ENCODE results near the gene MBD1.

Gene MBD1

DNA sequence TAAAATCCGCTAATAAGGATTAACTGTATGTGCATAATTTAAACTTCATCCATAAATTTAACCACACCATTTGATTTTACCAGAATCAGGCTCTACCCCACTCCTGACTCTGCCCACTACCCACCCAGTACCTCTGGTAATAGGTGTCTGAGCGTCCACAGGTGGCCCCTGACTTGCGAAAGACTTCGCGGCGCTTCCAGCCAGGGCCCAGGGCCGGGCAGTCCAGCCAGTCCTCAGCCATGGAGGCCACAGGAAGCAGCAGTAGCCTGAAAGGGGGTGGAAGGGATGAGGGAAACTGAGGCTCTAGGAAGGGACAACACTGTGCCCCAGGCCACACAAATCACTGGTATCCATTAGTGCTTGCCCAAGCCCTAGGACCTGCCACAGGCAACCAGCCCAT, 1.6 kb downstream of the MBD1 start:
- Histone ChIP-seq H3K36me3 (replicated peaks) (peaks cover 35% of the 10 kb centered on the region), H3K4me3 (ENCODE audit: low read depth, low read length) (peak overlapping the region; percentile 98), H3K27ac (no peak overlapping the region), H3K27me3 (replicated peaks) (no peaks in the 10 kb centered on the region)
- DNase-seq = no peak
- TF ChIP-seq, protein P1, sequence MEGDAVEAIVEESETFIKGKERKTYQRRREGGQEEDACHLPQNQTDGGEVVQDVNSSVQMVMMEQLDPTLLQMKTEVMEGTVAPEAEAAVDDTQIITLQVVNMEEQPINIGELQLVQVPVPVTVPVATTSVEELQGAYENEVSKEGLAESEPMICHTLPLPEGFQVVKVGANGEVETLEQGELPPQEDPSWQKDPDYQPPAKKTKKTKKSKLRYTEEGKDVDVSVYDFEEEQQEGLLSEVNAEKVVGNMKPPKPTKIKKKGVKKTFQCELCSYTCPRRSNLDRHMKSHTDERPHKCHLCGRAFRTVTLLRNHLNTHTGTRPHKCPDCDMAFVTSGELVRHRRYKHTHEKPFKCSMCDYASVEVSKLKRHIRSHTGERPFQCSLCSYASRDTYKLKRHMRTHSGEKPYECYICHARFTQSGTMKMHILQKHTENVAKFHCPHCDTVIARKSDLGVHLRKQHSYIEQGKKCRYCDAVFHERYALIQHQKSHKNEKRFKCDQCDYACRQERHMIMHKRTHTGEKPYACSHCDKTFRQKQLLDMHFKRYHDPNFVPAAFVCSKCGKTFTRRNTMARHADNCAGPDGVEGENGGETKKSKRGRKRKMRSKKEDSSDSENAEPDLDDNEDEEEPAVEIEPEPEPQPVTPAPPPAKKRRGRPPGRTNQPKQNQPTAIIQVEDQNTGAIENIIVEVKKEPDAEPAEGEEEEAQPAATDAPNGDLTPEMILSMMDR (IDR thresholded peaks at IDR 0.05; ENCODE audit: low read depth, low read length, missing control alignments) = no peak
- in situ Hi-C loops (cut with HindIII; ENCODE audit: low pct_ligation_motif_present, low sequenced_read_pairs) = no loop called here

DNA sequence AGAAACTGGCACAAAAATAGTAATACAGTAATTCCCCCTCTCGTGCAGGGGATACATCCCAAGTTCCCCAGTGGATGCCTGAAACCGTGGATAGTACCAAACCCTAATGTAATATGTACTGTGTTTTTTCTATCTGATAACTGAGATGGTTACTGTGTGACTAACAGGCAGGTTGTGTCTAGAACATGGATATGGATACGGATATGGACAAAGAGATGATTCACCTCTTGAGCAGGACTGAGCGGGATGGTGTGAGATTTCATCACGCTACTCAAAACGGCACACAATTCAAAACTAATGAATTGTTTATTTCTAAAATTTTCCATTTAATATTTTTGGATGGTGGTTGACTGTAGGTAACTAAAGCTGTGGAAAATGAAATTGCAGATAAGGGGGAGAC, 3.4 kb downstream of the MBD1 start:
- Histone ChIP-seq H3K36me3 (replicated peaks) (peaks cover 49% of the 10 kb centered on the region), H3K27me3 (replicated peaks) (no peaks in the 10 kb centered on the region), H3K4me3 (ENCODE audit: low read depth, low read length) (no peak overlapping the region), H3K27ac (peak overlapping the region; percentile 76)
- DNase-seq = peak; percentile 78
- TF ChIP-seq, protein P1 (IDR thresholded peaks at IDR 0.05; ENCODE audit: low read depth, low read length, missing control alignments) = no peak
- in situ Hi-C loops (cut with HindIII; ENCODE audit: low pct_ligation_motif_present, low sequenced_read_pairs) = no loop called here

DNA sequence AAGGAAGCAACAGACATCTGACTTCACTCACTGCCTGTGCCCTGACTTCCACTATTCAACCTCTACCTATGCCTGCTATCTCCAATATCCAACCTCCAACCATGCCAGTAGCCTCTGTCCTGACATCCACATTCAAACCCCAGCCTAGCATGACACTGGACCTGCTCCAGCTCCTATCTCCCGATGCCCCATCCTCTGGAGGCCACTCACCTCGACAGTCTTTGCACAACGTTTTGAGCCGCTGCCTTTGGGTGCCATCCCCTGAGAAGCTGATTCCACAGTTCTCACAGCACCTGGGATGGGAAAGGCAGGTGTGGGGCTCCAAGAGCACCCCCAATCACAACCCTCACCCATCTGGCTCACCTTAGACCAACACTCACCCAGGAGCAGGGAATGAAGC, 4.9 kb downstream of the MBD1 start:
- TF ChIP-seq, protein P1 (IDR thresholded peaks at IDR 0.05; ENCODE audit: low read depth, low read length, missing control alignments) = no peak
- H3K27me3 ChIP-seq (replicated peaks) = no peaks in the 10 kb centered on the region
- no peak overlapping the region for H3K4me3 ChIP-seq (ENCODE audit: low read depth, low read length)
- H3K36me3 ChIP-seq (replicated peaks) = peaks cover 63% of the 10 kb centered on the region
- no peak overlapping the region for H3K27ac ChIP-seq
- DNase-seq = no peak
- in situ Hi-C loops (cut with HindIII; ENCODE audit: low pct_ligation_motif_present, low sequenced_read_pairs) = no loop called here

DNA sequence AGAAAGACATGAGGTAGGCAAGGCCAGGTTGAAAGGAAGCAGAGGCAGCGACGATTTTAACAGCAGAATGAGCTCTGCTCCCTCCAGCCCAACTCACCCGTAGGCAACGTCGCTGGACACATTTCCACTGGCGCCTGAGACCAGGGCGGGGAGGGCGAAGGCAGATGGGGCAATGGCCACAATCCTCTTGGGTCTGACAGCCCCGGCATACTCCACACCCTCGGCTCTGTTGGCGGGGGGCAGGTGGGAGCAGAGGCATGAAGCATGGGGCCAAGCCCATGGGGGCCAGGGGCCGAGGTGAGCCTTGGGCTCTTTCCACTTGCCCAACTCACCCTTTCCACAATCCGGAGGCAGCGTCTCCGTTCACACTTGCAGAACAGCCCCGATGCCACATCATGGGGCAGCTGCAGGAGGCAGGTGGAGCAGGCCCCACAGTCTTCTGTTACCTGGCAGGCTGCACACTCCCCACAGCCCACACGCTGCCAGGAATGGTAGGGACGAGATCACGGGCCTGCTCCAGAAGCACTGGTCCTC, 5.8 kb downstream of the MBD1 start:
- TF ChIP-seq, protein P1 (IDR thresholded peaks at IDR 0.05; ENCODE audit: low read depth, low read length, missing control alignments) = no peak
- no peak overlapping the region for H3K4me3 ChIP-seq (ENCODE audit: low read depth, low read length)
- H3K27ac ChIP-seq = no peak overlapping the region
- no peaks in the 10 kb centered on the region for H3K27me3 ChIP-seq (replicated peaks)
- in situ Hi-C loops (cut with HindIII; ENCODE audit: low pct_ligation_motif_present, low sequenced_read_pairs) = no loop called here
- DNase-seq = no peak
- peaks cover 69% of the 10 kb centered on the region for H3K36me3 ChIP-seq (replicated peaks)

DNA sequence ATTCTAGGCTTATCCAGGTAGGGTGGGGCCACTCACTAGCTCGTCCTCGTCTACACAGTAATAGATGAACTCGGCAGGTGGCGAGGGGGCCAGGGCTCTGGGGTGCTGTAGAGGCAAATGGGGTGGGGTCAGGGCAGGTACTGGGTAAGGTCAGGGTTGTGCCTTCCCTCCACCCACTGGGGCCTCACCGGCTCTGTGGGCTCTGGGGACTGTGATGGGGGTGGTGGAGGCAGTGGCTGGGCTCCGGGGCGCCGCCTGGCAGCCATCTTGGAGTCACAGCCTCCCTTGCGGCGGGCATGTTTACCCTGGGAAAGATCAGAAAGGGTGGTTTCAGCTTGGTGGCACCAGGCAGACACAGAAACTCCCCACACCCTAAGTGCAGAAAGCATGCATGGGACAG, 6.4 kb downstream of the MBD1 start:
- H3K27ac ChIP-seq = no peak overlapping the region
- no peaks in the 10 kb centered on the region for H3K27me3 ChIP-seq (replicated peaks)
- TF ChIP-seq, protein P1 (IDR thresholded peaks at IDR 0.05; ENCODE audit: low read depth, low read length, missing control alignments) = no peak
- in situ Hi-C loops (cut with HindIII; ENCODE audit: low pct_ligation_motif_present, low sequenced_read_pairs) = no loop called here
- H3K4me3 ChIP-seq (ENCODE audit: low read depth, low read length) = no peak overlapping the region
- H3K36me3 ChIP-seq (replicated peaks) = peaks cover 72% of the 10 kb centered on the region
- no peak for DNase-seq

DNA sequence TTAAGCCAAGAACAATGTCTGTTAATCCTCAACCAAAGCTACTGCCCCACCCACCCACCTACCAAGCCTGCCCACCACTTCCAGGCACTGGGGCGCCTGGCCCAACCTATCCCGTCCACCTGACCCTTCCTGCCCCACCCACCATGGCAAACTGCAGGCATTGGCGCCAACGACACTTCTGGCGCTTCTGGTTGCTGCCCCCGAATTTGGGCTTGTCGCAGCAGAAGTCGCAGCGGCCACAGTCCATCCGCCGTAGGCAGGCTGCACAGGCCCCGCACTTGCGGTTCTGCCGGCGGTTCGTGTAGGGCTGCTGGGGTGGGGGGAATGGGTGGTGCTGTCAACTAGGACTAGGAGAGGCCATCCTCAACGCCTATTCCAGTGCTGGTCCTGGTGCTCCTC, 7.3 kb downstream of the MBD1 start:
- H3K27me3 ChIP-seq (replicated peaks) = no peaks in the 10 kb centered on the region
- no peak overlapping the region for H3K4me3 ChIP-seq (ENCODE audit: low read depth, low read length)
- H3K36me3 ChIP-seq (replicated peaks) = peaks cover 67% of the 10 kb centered on the region
- DNase-seq = no peak
- no peak overlapping the region for H3K27ac ChIP-seq
- TF ChIP-seq, protein P1 (IDR thresholded peaks at IDR 0.05; ENCODE audit: low read depth, low read length, missing control alignments) = no peak
- in situ Hi-C loops (cut with HindIII; ENCODE audit: low pct_ligation_motif_present, low sequenced_read_pairs) = no loop called here
